Parathyroid adenoma (tissue), 2 donors: Measurements from ENCODE around the gene ARHGAP26.

Source experiments
- H2AFZ ChIP-seq: fragments of 300-600 bp; sonication (generic); one replicate; pipeline ENCODE4 v1.7.0; 2017; ENCODE audit warnings: antibody characterized with exemption, mild to moderate bottlenecking
- H3K27ac ChIP-seq: fragments of 300-600 bp; sonication (generic); one replicate; pipeline ENCODE4 v1.7.0; 2017
- H3K27me3 ChIP-seq: fragments of 300-600 bp; sonication (generic); one replicate; pipeline ENCODE4 v1.7.0; 2017; ENCODE audit warnings: low read length; ENCODE audit not compliant: control insufficient read depth, insufficient read depth
- H3K36me3 ChIP-seq: fragments of 300-600 bp; sonication (generic); one replicate; pipeline ENCODE4 v1.7.0; 2017; ENCODE audit warnings: low read length; ENCODE audit not compliant: control insufficient read depth, insufficient read depth
- H3K4me1 ChIP-seq: fragments of 300-600 bp; sonication (generic); one replicate; pipeline ENCODE4 v1.7.0; 2017; ENCODE audit warnings: control low read depth
- H3K4me2 ChIP-seq: fragments of 300-600 bp; sonication (generic); one replicate; pipeline ENCODE4 v1.7.0; 2017; ENCODE audit warnings: low read length
- H3K4me3 ChIP-seq: fragments of 300-600 bp; sonication (generic); one replicate; pipeline ENCODE4 v1.7.0; 2017; ENCODE audit warnings: low read depth, low read length
- H3K79me2 ChIP-seq: fragments of 300-600 bp; sonication (generic); one replicate; pipeline ENCODE4 v1.7.0; 2017; ENCODE audit warnings: control low read depth
- H3K9ac ChIP-seq: fragments of 300-600 bp; sonication (generic); one replicate; pipeline ENCODE4 v1.7.0; 2017; ENCODE audit warnings: mild to moderate bottlenecking
- H3K9me3 ChIP-seq: fragments of 300-600 bp; sonication (generic); one replicate; pipeline ENCODE4 v1.7.0; 2017; ENCODE audit warnings: low read length; ENCODE audit not compliant: control insufficient read depth
- TF ChIP-seq, protein P1 (sequence below): fragments of 300-600 bp; sonication (generic); IDR thresholded peaks from one replicate; pipeline ENCODE4 v1.7.0; 2017; ENCODE audit warnings: antibody characterized with exemption, mild to moderate bottlenecking
- donor health status: primary hyperparathyroidism.

ARHGAP26 gene

GRCh38 chr5:142884029-142884428 is 113.9 kb downstream of the ARHGAP26 start:
- TF ChIP-seq, protein P1, sequence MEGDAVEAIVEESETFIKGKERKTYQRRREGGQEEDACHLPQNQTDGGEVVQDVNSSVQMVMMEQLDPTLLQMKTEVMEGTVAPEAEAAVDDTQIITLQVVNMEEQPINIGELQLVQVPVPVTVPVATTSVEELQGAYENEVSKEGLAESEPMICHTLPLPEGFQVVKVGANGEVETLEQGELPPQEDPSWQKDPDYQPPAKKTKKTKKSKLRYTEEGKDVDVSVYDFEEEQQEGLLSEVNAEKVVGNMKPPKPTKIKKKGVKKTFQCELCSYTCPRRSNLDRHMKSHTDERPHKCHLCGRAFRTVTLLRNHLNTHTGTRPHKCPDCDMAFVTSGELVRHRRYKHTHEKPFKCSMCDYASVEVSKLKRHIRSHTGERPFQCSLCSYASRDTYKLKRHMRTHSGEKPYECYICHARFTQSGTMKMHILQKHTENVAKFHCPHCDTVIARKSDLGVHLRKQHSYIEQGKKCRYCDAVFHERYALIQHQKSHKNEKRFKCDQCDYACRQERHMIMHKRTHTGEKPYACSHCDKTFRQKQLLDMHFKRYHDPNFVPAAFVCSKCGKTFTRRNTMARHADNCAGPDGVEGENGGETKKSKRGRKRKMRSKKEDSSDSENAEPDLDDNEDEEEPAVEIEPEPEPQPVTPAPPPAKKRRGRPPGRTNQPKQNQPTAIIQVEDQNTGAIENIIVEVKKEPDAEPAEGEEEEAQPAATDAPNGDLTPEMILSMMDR, result no peak
- H3K4me2 ChIP-seq, result no peak overlapping the region
- H3K9ac ChIP-seq, result no peak overlapping the region
- H3K4me3 ChIP-seq, result no peak overlapping the region
- H2AFZ ChIP-seq, result no peak overlapping the region
- H3K27ac ChIP-seq, result no peak overlapping the region
- H3K9me3 ChIP-seq, result no peaks in the 10 kb centered on the region
- H3K79me2 ChIP-seq, result no peaks in the 10 kb centered on the region
- H3K4me1 ChIP-seq, result no peaks in the 10 kb centered on the region
- no peaks in the 10 kb centered on the region for H3K27me3 ChIP-seq
- H3K36me3 ChIP-seq, result no peaks in the 10 kb centered on the region

- TF ChIP-seq, protein P1, result no peak
Measured at GRCh38 chr5:142886211-142886610, 116.0 kb downstream of the ARHGAP26 start.

GRCh38 chr5:142886956-142887355 is 116.8 kb downstream of the ARHGAP26 start:
- H3K4me3 ChIP-seq, result no peak overlapping the region
- H3K27me3 ChIP-seq, result no peaks in the 10 kb centered on the region
- no peaks in the 10 kb centered on the region for H3K4me1 ChIP-seq
- H3K79me2 ChIP-seq, result no peaks in the 10 kb centered on the region
- no peak overlapping the region for H3K9ac ChIP-seq
- no peaks in the 10 kb centered on the region for H3K9me3 ChIP-seq
- H3K27ac ChIP-seq, result no peak overlapping the region
- TF ChIP-seq, protein P1, result no peak
- no peak overlapping the region for H2AFZ ChIP-seq
- H3K4me2 ChIP-seq, result no peak overlapping the region
- H3K36me3 ChIP-seq, result no peaks in the 10 kb centered on the region

More at GRCh38 chr5:142886211-142886610, 116.0 kb downstream of the ARHGAP26 start:
- no peaks in the 10 kb centered on the region for H3K4me1 ChIP-seq
- no peaks in the 10 kb centered on the region for H3K27me3 ChIP-seq
- H3K9ac ChIP-seq, result no peak overlapping the region
- H3K9me3 ChIP-seq, result no peaks in the 10 kb centered on the region
- no peaks in the 10 kb centered on the region for H3K36me3 ChIP-seq
- H3K4me3 ChIP-seq, result no peak overlapping the region
- H3K4me2 ChIP-seq, result no peak overlapping the region
- H3K27ac ChIP-seq, result no peak overlapping the region
- no peaks in the 10 kb centered on the region for H3K79me2 ChIP-seq
- no peak overlapping the region for H2AFZ ChIP-seq

GRCh38 chr5:142888469-142889085 is 118.4 kb downstream of the ARHGAP26 start:
- Histone ChIP-seq H3K4me2 (no peak overlapping the region), H3K27ac (no peak overlapping the region), H3K36me3 (no peaks in the 10 kb centered on the region), H3K4me1 (no peaks in the 10 kb centered on the region), H3K4me3 (no peak overlapping the region), H3K79me2 (no peaks in the 10 kb centered on the region), H3K27me3 (no peaks in the 10 kb centered on the region), H3K9me3 (no peaks in the 10 kb centered on the region), H3K9ac (no peak overlapping the region), H2AFZ (no peak overlapping the region)
- TF ChIP-seq, protein P1, result peak; percentile 84

GRCh38 chr5:142892021-142892420 is 121.8 kb downstream of the ARHGAP26 start:
- no peaks in the 10 kb centered on the region for H3K27me3 ChIP-seq
- H2AFZ ChIP-seq, result no peak overlapping the region
- no peak overlapping the region for H3K4me3 ChIP-seq
- no peak overlapping the region for H3K4me2 ChIP-seq
- no peaks in the 10 kb centered on the region for H3K36me3 ChIP-seq
- TF ChIP-seq, protein P1, result no peak
- no peaks in the 10 kb centered on the region for H3K9me3 ChIP-seq
- H3K9ac ChIP-seq, result no peak overlapping the region
- no peak overlapping the region for H3K27ac ChIP-seq
- no peaks in the 10 kb centered on the region for H3K79me2 ChIP-seq
- H3K4me1 ChIP-seq, result no peaks in the 10 kb centered on the region
